Smooth muscle cell (in vitro differentiated cells): ENCODE data around the gene AGXT. TPM values are rescaled to one million over a fixed set of nuclear protein-coding genes. Genes with fewer than 3 reads are reported as not detected.

Experiments used
- DNase-seq: peaks from one replicate; lab custom pipeline; 2025; ENCODE audit not compliant: unreplicated experiment; lab: John Stamatoyannopoulos, UW
- H2AFZ ChIP-seq: fragments of 200-600 bp; sonication (generic); 2 replicates; pipeline ENCODE4 v1.6.0; 2016; ENCODE audit warnings: antibody characterized with exemption, low read depth, mild to moderate bottlenecking
- H3F3A ChIP-seq: fragments of 200-600 bp; sonication (generic); 2 replicates; pipeline ENCODE4 v1.6.0; 2017; ENCODE audit warnings: antibody characterized with exemption, low read depth
- H3K27ac ChIP-seq: fragments of 200-600 bp; sonication (generic); 2 replicates; pipeline ENCODE4 v1.5.1; 2016; ENCODE audit warnings: low read depth, mild to moderate bottlenecking
- H3K27me3 ChIP-seq: fragments of 200-600 bp; sonication (generic); 2 replicates; pipeline ENCODE4 v1.6.1; 2016; ENCODE audit warnings: low read depth, mild to moderate bottlenecking
- H3K36me3 ChIP-seq: fragments of 200-600 bp; sonication (generic); 2 replicates; pipeline ENCODE4 v1.5.1; 2016; ENCODE audit warnings: low read depth
- H3K4me1 ChIP-seq: fragments of 200-600 bp; sonication (generic); 2 replicates; pipeline ENCODE4 v1.5.1; 2016; ENCODE audit warnings: low read depth
- H3K4me2 ChIP-seq: fragments of 200-600 bp; sonication (generic); 2 replicates; pipeline ENCODE4 v1.6.0; 2016; ENCODE audit warnings: mild to moderate bottlenecking
- H3K4me3 ChIP-seq: fragments of 200-600 bp; sonication (generic); 2 replicates; pipeline ENCODE4 v1.5.1; 2016; ENCODE audit warnings: mild to moderate bottlenecking
- H3K79me2 ChIP-seq: fragments of 200-600 bp; sonication (generic); 2 replicates; pipeline ENCODE4 v1.6.0; 2016; ENCODE audit warnings: low read depth, mild to moderate bottlenecking
- H3K9ac ChIP-seq: fragments of 200-600 bp; sonication (generic); 2 replicates; pipeline ENCODE4 v1.6.0; 2016; ENCODE audit warnings: low read depth
- H3K9me3 ChIP-seq: fragments of 200-600 bp; sonication (generic); replicated peaks from 2 replicates; pipeline ENCODE4 v1.5.1; 2016; ENCODE audit warnings: low read depth
- H4K20me1 ChIP-seq: fragments of 200-600 bp; sonication (generic); 2 replicates; pipeline ENCODE4 v1.6.0; 2016; ENCODE audit warnings: low read depth
- CTCF ChIP-seq: fragments of 200-600 bp; sonication (generic); IDR thresholded peaks from 2 replicates; pipeline ENCODE4 v1.5.1; 2017; ENCODE audit warnings: borderline replicate concordance, mild to moderate bottlenecking, antibody characterized with exemption; ENCODE audit not compliant: insufficient read depth, poor library complexity, severe bottlenecking
- WGBS: methylation state at CpG from one replicate; pipeline ENCODE4 v1.1.7; 2016; ENCODE audit warnings: low lambda C conversion rate; 5-methylcytosine and 5-hydroxymethylcytosine counted together
- polyA plus RNA-seq: library from polyadenylated mRNA; unstranded; fragments of >200 nt; fragmentation: Nextera tagmentation; extraction: Ambion mirVana; gene quantifications from 2 replicates; pipeline ENCODE4 v1.2.1, GENCODE V29; 2016
- total RNA-seq: library from RNA; depleted of rRNA; stranded (reverse); fragments of >200 nt; gene quantifications from 2 replicates; pipeline ENCODE4 v1.2.3, GENCODE V29; 2014

Gene AGXT
- total and polyA plus RNA-seq, 2 experiments from 2014 or later = not detected

- Histone ChIP-seq H3K36me3 (no peaks in the 10 kb centered on the region), H3K27me3 (no peaks in the 10 kb centered on the region), H3K4me3 (no peak overlapping the region), H3K9ac (no peak overlapping the region), H2AFZ (no peak overlapping the region), H3F3A (no peaks in the 10 kb centered on the region), H3K4me1 (no peaks in the 10 kb centered on the region), H3K79me2 (no peaks in the 10 kb centered on the region), H3K9me3 (no peaks in the 10 kb centered on the region), H3K4me2 (no peak overlapping the region), H4K20me1 (no peaks in the 10 kb centered on the region), H3K27ac (no peak overlapping the region)
- no peak for TF ChIP-seq CTCF
- 94% methylated on average over 22 of the region's 22 CpGs for WGBS
- no peak for DNase-seq
These were observed 6.8 kb downstream of the AGXT start for GRCh38 chr2:240875228-240876034.

- WGBS = 76% methylated on average over 7 of the region's 7 CpGs
- Histone ChIP-seq H3K27me3 (peaks cover 3% of the 10 kb centered on the region), H3K27ac (no peak overlapping the region), H4K20me1 (no peaks in the 10 kb centered on the region), H3K4me2 (no peak overlapping the region), H3F3A (no peaks in the 10 kb centered on the region), H3K9ac (no peak overlapping the region), H3K9me3 (no peaks in the 10 kb centered on the region), H3K36me3 (no peaks in the 10 kb centered on the region), H3K4me1 (no peaks in the 10 kb centered on the region), H3K79me2 (no peaks in the 10 kb centered on the region), H2AFZ (no peak overlapping the region), H3K4me3 (no peak overlapping the region)
- no peak for DNase-seq
- TF ChIP-seq CTCF = no peak
These were observed 7.4 kb downstream of the AGXT start for GRCh38 chr2:240876035-240876474.

- H3K4me2 ChIP-seq = no peak overlapping the region
- H3K79me2 ChIP-seq = no peaks in the 10 kb centered on the region
- H3K27ac ChIP-seq = no peak overlapping the region
- H3K27me3 ChIP-seq = peaks cover 3% of the 10 kb centered on the region
- H3K4me1 ChIP-seq = no peaks in the 10 kb centered on the region
- no peak for TF ChIP-seq CTCF
- no peaks in the 10 kb centered on the region for H3F3A ChIP-seq
- DNase-seq = no peak
- H3K9ac ChIP-seq = no peak overlapping the region
- H3K9me3 ChIP-seq = no peaks in the 10 kb centered on the region
- no peaks in the 10 kb centered on the region for H3K36me3 ChIP-seq
- H4K20me1 ChIP-seq = no peaks in the 10 kb centered on the region
- no peak overlapping the region for H3K4me3 ChIP-seq
- no peak overlapping the region for H2AFZ ChIP-seq
- 91% methylated on average over 18 of the region's 18 CpGs for WGBS
These were observed 8.0 kb downstream of the AGXT start for GRCh38 chr2:240876475-240877251.
